ENCODE results near the gene ELL2. TPM values are rescaled to one million over a fixed set of nuclear protein-coding genes. Genes with fewer than 3 reads are reported as not detected.

Gene ELL2
- total and polyA plus RNA-seq, 12 donors = 10.5 to 68.2 (median 27.2) TPM

GRCh38 chr5:95878417-95879323 is 83.0 kb downstream of the ELL2 start:
- Histone ChIP-seq H3K4me1 (peaks cover 0 to 9% (median 0%) of the 10 kb centered on the region in 9 donors), H3K27me3 (no peaks in the 10 kb centered on the region), H3K27ac (no peak overlapping the region), H3K4me3 (no peak overlapping the region), H3K36me3 (no peaks in the 10 kb centered on the region), H3K9me3 (no peaks in the 10 kb centered on the region)
- DNase-seq (no peak), ATAC-seq (no peak)
- TF ChIP-seq CTCF (IDR thresholded peaks at IDR 0.05) = no peak
- intact Hi-C loops (cut with DNase I) = no loop called here
- WGBS, 2 donors = 62 to 67% methylated on average over 8 of the region's 8 CpGs

GRCh38 chr5:95876782-95877181 is 84.9 kb downstream of the ELL2 start:
- intact Hi-C loops (cut with DNase I) = no loop called here
- WGBS, 2 donors = 83 to 88% methylated on average over 2 of the region's 2 CpGs
- no peaks in the 10 kb centered on the region for H3K27me3 ChIP-seq

DNA sequence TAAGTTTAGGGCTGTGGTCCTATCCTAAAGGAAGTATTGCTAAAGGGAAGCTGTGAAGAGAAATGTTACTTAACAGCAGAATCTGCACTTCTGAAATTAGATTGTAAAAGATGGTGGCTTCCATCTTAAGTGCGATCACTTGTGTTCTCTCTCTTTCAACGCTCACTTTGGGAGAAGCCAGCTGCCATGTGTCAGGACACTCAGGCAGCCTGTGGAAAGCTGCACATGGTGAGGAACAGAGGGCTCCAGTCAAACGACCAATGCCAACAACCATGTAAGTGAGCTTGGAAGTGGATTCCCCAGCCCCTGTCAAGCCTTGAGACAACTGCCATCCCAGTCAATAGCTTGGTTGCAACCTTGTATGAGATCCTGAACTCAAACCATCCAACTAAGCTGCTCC is 87.4 kb downstream of the ELL2 start:
- H3K27ac ChIP-seq = no peak overlapping the region
- ATAC-seq (peak in 1 of 8 donors; percentile 45), DNase-seq (no peak)
- H3K36me3 ChIP-seq = no peaks in the 10 kb centered on the region
- H3K4me3 ChIP-seq = no peak overlapping the region
- intact Hi-C loops (cut with DNase I) = no loop called here
- H3K27me3 ChIP-seq = no peaks in the 10 kb centered on the region
- H3K9me3 ChIP-seq = no peaks in the 10 kb centered on the region
- TF ChIP-seq CTCF (IDR thresholded peaks at IDR 0.05) = no peak
- peaks cover 0 to 35% (median 14%) of the 10 kb centered on the region in 9 donors for H3K4me1 ChIP-seq
- WGBS, 2 donors = 40 to 51% methylated on average over 3 of the region's 3 CpGs

More at GRCh38 chr5:95876782-95877181, 84.9 kb downstream of the ELL2 start:
- TF ChIP-seq CTCF (IDR thresholded peaks at IDR 0.05) = no peak
- H3K4me3 ChIP-seq = no peak overlapping the region
- H3K4me1 ChIP-seq = peaks cover 0 to 12% (median 2%) of the 10 kb centered on the region in 9 donors
- ATAC-seq = no peak
- no peak overlapping the region for H3K27ac ChIP-seq
- H3K9me3 ChIP-seq = no peaks in the 10 kb centered on the region
- H3K36me3 ChIP-seq = no peaks in the 10 kb centered on the region
- DNase-seq = no peak

DNA sequence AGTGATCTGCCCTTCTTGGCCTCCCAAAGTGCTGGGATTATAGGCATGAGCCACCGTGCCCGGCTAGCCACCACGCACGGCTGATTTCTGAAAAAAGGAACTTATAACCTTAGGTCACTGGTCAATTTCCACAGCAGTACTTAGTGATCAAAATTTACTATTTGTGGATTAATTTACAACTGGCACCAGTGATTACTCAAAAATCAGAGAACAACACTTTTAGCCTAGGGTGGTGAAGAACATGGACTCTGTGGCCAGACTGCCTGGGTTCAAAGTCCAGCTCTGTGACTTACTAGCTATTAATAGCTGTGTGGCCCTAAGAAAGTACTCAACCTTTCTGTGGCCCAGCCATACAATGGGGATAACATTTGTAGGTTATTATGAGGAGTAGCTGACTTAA is 88.3 kb downstream of the ELL2 start:
- H3K27ac ChIP-seq = no peak overlapping the region
- 91 to 94% methylated on average over 4 of the region's 4 CpGs for WGBS, 2 donors

More for the DNA sequence above, 88.3 kb downstream of the ELL2 start:
- DNase-seq (no peak), ATAC-seq (no peak)
- Histone ChIP-seq H3K4me3 (no peak overlapping the region), H3K36me3 (no peaks in the 10 kb centered on the region), H3K9me3 (no peaks in the 10 kb centered on the region), H3K4me1 (peaks cover 0 to 42% (median 14%) of the 10 kb centered on the region in 9 donors), H3K27me3 (no peaks in the 10 kb centered on the region)
- no peak for TF ChIP-seq CTCF (IDR thresholded peaks at IDR 0.05)
- intact Hi-C loops (cut with DNase I) = no loop called here

All from heart right ventricle (tissue), 16 donors.